CD4-positive, alpha-beta T cell treated with Interleukin-15 for 1 hour (primary cell): ENCODE results near the gene ISY1.

Experiments used
- DNase-seq: peaks from one replicate; pipeline ENCODE4 v3.0.0-alpha.2; 2020

Gene ISY1

DNA sequence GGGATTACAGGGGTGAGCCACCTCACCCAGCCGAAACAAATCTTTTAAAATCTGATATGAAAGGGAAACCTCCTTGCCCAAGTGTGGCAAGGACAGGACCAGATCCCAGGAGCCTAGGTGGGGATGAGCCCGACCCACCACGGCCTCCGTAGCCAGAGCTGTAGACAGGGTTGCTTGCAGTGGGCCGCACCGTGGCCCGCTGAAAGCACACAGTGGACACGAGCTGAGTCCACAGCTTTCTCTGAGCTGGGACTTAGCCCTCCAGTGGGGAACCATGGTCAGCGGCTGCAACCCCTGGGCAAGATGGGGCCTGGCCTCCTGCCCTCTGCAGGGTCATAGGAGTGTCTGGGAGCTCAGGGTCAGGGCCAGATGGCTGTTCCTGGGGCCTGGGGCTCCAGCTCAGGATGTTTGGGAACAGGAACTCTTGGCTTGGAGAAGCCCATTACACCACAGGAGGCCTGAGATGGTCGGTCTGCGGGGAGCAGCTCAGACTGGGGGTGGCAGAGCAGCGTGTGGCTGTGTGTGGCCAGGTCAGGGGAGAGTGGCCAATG lies 75.6 kb downstream of the ISY1 start:
- no peak for DNase-seq

DNA sequence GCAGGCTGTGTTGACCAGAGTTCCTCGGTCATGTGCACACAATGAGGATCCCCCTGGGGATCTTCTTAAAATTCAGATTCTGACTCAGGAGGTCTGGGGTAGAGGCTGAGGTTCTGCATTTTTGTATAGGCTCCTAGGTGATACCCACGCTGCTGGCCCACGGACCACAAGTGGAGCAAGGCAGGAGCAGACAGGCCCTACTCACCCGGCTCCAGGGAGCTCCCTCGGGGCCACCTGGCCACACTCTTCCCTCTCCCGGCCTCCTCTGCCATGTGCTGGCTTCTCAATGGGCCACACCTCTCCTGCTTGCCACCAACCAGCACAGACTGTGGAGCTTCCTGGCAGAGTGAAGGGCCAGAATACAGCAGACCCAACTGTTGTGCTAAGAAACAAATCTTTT lies 76.4 kb downstream of the ISY1 start:
- DNase-seq = no peak

DNA sequence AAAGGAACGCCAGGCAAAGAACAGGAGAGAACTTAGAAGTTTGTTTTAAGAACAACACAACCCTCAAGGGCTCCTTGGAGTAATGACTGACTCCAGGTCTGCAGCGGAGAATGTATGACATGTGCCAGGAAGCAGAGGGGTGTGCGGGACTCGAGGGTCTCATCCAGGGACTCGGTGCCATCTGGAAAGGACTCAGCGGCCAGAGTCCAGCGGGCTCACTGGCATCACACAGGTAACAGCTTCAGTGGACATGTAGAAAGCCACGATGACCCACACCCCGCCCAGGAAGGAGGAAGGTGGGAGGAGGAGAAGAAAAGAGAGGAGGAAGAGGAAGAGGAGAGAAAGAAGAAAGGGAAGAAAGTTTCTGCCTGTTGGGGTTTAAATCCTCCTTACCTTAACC lies 78.8 kb downstream of the ISY1 start:
- DNase-seq = no peak

DNA sequence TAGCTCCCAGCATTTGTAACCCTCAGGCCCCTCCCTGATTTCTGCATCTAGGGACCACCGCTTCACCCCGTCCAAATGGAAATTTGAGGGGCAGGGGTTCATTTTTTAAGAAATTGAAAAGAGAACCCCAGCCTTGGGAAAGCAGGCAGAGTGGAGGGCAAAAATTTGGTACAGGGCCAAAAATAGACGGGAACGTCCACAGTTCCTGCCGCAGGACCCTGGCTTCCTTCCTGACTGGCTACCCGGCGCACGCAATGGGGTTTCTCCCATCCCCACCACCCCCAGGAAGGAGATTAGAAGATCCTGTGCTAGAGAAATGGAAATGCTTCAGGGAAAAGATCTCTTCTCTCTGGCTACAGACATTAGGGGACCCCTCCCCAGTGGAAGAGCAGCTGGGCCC lies 79.4 kb downstream of the ISY1 start:
- no peak for DNase-seq

DNA sequence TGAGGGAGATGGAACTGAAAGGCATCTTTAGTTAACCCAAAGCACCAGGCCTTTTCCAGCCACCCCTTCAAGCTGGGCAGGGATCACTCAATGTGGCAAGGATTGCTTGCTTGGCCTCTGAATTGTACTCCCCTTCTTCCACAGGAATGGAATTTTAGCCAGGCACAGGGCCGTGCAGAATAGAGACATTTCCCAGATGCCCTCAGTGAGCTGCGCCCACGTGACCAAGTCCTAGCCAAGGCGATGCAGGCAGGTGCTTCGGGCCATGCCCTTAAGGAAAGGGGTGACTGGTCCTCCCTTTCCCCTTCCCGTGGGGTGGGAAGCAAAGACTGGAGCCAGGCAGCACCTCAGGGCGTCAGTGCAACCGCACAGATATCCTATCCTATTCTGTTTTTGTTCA lies 82.4 kb downstream of the ISY1 start:
- no peak for DNase-seq
